ENCODE data around the gene ALK. TPM values are rescaled to one million over a fixed set of nuclear protein-coding genes. Genes with fewer than 3 reads are reported as not detected.

The ALK gene
- polyA plus RNA-seq, 2 of the 4 experiments (the other 2 are of a cell fraction), result not detected

GRCh38 chr2:29640360-29640759 lies 281.0 kb downstream of the ALK start:
- no peak for ATAC-seq
- no peak for FAIRE-seq
- ChIA-PET CTCF (interaction anchor here (1.2 kb wide), 2 partner anchors 12 to 171 kb away, joined by 3 read pairs; no protein-coding TSS in a partner anchor), POLR2A (no interaction called here)
- H3K27ac ChIP-seq, result no peak overlapping the region
- H3K4me2 ChIP-seq, result no peak overlapping the region
- no peaks in the 10 kb centered on the region for H3K9me3 ChIP-seq
- TF ChIP-seq EHMT2 (IDR thresholded peaks at IDR 0.05; ENCODE audit: low read depth) (no peak), HEYL (CRISPR knock-in tag; IDR thresholded peaks at IDR 0.05) (no peak), PBX3 (IDR thresholded peaks at IDR 0.05) (no peak), RAD21 (conservative IDR thresholded peaks at IDR 0.05 in 1 of 2, IDR thresholded peaks at IDR 0.05 in 1 of 2) (no peak), CBX8 (IDR thresholded peaks at IDR 0.05) (no peak), RFX5 (IDR thresholded peaks at IDR 0.05) (no peak), RARB (CRISPR knock-in tag; IDR thresholded peaks at IDR 0.05) (no peak), REST (IDR thresholded peaks at IDR 0.05) (no peak), ELK1 (IDR thresholded peaks at IDR 0.05; ENCODE audit: low read depth, low read length) (no peak), POLR2AphosphoS2 (conservative IDR thresholded peaks at IDR 0.05; ENCODE audit: low read length) (no peak), MAZ (IDR thresholded peaks at IDR 0.05; ENCODE audit: borderline replicate concordance, low read depth, low read length) (no peak), MYC (IDR thresholded peaks at IDR 0.05; ENCODE audit: borderline replicate concordance, low read length) (no peak), BCL3 (IDR thresholded peaks at IDR 0.05) (no peak)
- WGBS (ENCODE audit: missing lambda C conversion rate), result 22% methylated on average over 5 of the region's 5 CpGs
- no peaks in the 10 kb centered on the region for H3K4me1 ChIP-seq
- DNase-seq (ENCODE audit: low read depth in 1 of 2, low spot score in 1 of 2), result no peak
- H3K4me3 ChIP-seq, result no peak overlapping the region

GRCh38 chr2:29638641-29639040 lies 282.7 kb downstream of the ALK start:
- 2% methylated on average over 2 of the region's 2 CpGs for WGBS (ENCODE audit: missing lambda C conversion rate)
- POLR2A ChIA-PET, result no interaction called here

GRCh38 chr2:29634916-29635315 lies 286.5 kb downstream of the ALK start:
- no peak for DNase-seq (ENCODE audit: low read depth in 1 of 2, low spot score in 1 of 2)
- FAIRE-seq, result no peak
- Histone ChIP-seq H3K4me1 (no peaks in the 10 kb centered on the region), H3K4me2 (no peak overlapping the region), H3K9me3 (no peaks in the 10 kb centered on the region), H3K27ac (no peak overlapping the region), H3K4me3 (no peak overlapping the region)
- no peak for ATAC-seq
- TF ChIP-seq HEYL (CRISPR knock-in tag; IDR thresholded peaks at IDR 0.05), result no peak
- peak; percentile 82 for TF ChIP-seq MAFK (IDR thresholded peaks at IDR 0.05; ENCODE audit: partially characterized antibody)
- POLR2A ChIA-PET, result no interaction called here
- CTCF ChIA-PET, result no interaction called here
- 70% methylated on average over 1 of the region's 1 CpG for WGBS (ENCODE audit: missing lambda C conversion rate)

More at GRCh38 chr2:29638641-29639040, 282.7 kb downstream of the ALK start:
- no peak for FAIRE-seq
- no peak overlapping the region for H3K27ac ChIP-seq
- DNase-seq (ENCODE audit: low read depth in 1 of 2, low spot score in 1 of 2), result no peak
- no peaks in the 10 kb centered on the region for H3K9me3 ChIP-seq
- ATAC-seq, result no peak
- TF ChIP-seq BHLHE40 (IDR thresholded peaks at IDR 0.05; ENCODE audit: low read depth, low read length), result no peak
- no peaks in the 10 kb centered on the region for H3K4me1 ChIP-seq
- CTCF ChIA-PET, result interaction anchor here (0.9 to 1.0 kb wide), 4 partner anchors 18 to 44 kb away, joined by 3 read pairs; no protein-coding TSS in a partner anchor
- no peak overlapping the region for H3K4me3 ChIP-seq
- H3K4me2 ChIP-seq, result no peak overlapping the region

Data from A549 (cell line).